NT2/D1 (cell line): ENCODE measurements around the gene WNT1.

ENCODE experiments used
- SUZ12 ChIP-seq: IDR thresholded peaks from 2 replicates; pipeline ENCODE4 v1.6.1; 2011; ENCODE audit not compliant: insufficient read length, insufficient read depth; ENCODE audit errors: extremely low read depth
- YY1 ChIP-seq: IDR thresholded peaks from 2 replicates; pipeline ENCODE4 v1.6.1; 2011; ENCODE audit not compliant: insufficient read length, insufficient read depth
- ZNF274 ChIP-seq: IDR thresholded peaks from 2 replicates; pipeline ENCODE4 v1.6.1; 2011; ENCODE audit warnings: mild to moderate bottlenecking, low read depth, low read length

DNA sequence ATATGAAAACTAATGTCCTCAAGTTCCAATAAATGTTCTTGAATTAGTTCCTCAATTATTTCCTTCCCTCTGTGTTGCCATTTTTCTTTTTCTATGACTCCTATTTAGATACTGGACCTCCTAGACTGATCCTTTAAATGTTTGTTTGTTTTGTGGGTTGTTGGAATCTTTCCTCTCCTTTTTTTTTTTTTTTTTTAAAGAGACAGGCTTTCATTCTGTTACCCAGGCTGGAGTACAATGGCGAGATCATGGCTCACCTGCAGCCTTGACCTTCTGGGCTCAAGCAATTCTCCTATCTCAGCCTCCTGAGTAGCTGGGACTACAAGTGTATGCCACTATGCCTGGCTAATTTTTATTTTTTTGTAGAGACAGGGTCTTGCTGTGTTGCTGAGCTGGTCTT lies 30.8 kb downstream of the WNT1 start:
- TF ChIP-seq SUZ12 (no peak), ZNF274 (no peak), YY1 (no peak)
